HG02610 (cell line): ENCODE results near the gene FGFR2.

Experiments used
- ATAC-seq: cut with Tn5 transposase; IDR thresholded peaks from one replicate; pipeline ENCODE4 v1.9.1; 2021; ENCODE audit warnings: mild to moderate bottlenecking, moderate library complexity; ENCODE audit not compliant: unreplicated experiment

The FGFR2 gene

DNA sequence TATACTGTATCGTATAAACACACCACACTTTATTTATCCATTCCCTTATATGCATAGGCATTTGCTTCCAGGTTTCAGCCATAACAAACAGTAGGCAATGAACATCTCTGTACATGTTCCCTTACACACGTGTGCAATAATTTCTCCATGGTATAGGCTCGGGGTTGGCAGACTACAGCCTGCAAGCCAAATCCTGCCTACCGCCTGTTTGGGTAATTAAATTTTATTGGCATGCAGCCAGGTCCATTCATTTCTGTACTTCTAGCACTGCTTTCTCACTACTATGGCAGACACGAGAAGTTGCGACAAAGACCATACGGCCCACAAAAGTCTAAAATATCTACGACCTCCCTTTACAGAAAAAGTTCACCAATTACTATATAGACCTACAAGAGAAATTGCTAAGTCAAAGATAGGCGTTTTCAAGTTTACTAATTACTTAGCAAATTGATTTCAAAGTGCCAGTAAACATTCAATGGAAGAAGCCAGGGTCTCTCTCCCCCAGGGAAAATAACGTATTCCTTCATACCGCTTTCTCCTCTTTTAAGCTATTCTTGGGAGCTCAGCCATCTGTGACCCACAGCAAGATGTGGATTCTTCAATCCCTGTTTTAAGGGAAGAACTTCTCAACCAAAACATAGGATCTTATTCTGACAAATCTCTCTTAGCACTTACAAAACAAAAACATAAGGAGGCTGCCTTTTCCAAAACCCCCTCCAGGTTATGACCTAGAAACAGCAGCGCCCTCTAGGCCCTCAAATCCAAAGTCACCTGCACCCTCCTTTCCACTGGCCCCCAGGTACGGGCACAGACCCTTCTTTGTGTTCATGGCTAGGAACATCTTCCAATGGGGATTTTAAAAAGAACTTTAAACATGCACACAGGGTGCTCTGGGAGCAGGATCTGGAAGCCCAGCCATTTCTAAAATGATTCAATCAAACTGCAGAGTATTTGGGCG, 100.5 kb downstream of the FGFR2 start:
- ATAC-seq = no peak

GRCh38 chr10:121495719-121496118, 102.5 kb downstream of the FGFR2 start:
- no peak for ATAC-seq

- ATAC-seq = no peak
Observed at GRCh38 chr10:121494296-121494695, 103.9 kb downstream of the FGFR2 start.

DNA sequence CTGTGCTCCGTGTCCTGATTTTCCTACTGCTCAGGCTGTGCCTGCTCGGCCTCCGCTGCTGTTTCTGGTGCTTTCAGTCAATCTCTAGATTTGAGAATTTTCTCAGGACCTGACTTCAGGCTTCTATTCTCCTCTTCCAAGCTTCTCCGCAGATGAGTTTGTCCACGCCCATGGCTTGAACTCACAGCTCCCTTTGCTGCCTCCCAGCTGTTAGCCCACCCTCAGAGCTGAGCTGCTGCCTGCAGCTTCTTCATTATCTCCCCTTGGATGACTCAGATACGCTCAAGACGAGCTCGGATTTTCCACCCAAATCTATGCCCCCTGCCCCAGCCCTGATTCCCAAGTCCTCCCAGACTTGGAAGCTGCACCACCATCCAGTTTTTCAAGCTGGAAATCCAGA, 104.7 kb downstream of the FGFR2 start:
- no peak for ATAC-seq

GRCh38 chr10:121490871-121491519, 107.2 kb downstream of the FGFR2 start:
- ATAC-seq = no peak

GRCh38 chr10:121485436-121486139, 112.7 kb downstream of the FGFR2 start:
- ATAC-seq = no peak

DNA sequence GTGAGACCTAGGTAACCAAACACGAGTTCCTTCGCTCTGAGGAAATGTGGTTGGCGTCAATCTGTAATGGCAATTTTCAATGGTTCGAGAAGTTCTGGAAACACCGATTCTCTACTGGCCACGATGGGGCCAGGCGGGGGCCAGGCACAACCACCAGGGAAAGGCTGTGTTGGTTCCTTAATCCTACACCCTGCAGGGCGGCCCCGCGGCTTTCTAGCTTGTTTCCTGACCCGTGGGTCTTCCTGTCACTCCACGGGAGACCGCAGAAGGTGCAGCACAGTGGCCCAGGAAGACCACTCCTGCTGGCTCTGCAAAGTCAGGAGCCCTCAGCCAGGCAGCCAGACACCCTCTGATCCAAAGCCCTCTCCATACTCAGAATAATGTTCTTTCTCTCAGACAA, 113.4 kb downstream of the FGFR2 start:
- ATAC-seq = no peak

DNA sequence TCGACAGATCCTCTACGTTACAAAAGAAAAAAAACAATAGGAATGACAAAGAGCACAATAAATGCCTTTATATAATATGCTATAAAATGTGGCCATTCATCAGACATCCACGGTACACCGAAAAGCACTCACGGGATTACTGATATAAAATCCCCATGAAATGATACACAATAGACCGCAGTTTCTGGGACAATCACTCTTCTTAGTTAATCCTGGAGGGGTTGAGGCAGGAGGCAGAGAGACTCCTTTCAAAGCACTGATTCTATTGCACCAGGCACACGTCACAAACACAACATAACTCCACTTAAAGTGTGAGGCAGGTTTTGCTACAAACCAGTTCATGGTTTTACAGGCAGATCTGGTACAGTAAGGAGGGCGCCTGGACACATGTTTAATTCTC, 113.8 kb downstream of the FGFR2 start:
- ATAC-seq = no peak

DNA sequence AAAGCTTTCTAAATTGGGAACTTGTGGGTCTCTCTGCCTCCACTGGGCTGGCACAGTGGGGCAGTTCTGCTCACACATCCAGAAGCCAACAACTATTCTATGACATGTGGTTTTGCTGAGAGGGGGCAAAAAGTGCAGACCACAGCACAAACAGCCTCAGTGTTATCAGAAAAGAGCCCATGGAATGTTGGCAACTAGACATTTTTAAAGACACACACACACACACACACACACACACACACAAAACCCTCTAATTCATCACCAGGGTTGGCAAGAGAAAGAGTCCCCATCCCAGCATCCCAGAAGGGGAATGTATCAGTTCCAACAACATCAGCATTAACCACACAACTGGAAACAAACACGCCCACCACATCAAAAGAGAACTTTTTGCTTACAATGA, 117.1 kb downstream of the FGFR2 start:
- no peak for ATAC-seq

DNA sequence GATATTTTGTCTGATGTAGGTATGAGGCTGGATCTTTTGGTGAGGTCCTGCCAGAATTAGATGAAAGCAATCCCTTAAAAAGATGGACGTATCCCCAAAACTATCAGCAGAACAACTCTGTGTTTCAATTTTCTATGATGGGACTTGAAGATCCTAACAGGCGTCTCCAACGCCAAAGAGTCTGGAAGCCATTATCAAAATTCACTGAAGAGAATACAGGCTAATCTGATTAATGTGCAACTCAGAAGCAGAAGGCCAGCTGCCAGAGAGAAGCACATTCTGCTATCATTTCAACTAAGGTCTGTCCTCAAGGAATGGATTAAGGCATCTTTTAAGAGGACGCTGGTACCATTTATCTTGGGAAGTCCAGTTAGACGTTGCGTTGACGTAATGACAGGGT, 119.7 kb downstream of the FGFR2 start:
- ATAC-seq = no peak

DNA sequence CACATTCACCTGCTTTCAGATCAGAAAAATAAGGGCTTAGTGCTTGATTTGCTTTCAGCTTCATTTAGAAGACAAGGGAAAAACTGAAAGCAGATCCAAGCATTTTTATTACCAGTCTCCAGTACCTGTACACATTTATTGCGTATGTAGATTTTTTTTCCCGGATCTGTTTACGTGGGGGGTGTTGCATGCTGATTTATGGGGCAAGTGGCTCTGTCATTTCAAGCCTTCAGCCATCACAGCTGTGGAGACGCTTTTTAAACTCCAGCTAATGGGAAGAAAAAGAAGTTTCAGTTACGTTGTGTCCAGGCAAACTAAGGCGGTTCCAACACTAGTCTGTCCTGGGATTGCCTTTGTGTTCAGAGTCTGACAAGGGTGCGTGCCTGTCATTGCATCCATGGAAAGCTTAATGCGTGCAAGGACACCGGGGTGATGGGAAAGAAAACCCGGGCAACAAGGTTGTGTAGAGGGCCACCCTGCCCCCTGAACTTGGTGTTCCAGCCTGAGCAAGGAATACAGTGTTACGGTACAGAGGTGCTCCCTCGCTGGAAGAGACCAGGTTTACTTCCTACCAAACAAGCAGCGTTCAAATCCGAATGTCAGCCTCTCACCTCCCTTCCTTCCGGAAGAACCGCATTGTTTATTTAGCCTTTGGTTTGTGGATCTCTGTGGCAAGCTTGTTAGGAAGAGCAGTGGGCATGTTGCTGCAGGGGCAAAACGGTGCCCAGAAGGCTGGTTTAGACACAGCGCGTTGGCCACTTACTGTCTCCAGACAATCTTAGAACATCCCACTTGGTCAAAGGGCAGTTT, 128.2 kb downstream of the FGFR2 start:
- no peak for ATAC-seq

DNA sequence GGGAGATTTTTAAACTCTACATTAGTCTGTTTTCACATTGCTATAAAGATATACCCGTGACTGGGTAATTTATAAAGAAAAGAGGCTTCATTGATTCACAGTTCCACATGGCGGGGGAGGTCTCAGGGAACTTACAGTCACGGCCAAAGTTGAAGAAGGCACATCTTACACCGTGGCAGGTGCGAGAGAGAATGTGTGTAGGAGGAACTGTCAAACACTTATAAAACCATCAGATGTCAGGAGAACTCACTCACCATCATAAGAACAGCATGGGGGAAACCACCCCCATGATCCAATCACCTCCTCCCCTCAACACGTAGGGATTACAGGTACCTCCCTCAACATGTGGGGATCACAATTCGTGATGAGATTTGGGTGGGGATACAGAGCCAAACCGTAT, 129.5 kb downstream of the FGFR2 start:
- ATAC-seq = no peak

- no peak for ATAC-seq
Observed at GRCh38 chr10:121466424-121466823, 131.8 kb downstream of the FGFR2 start.

GRCh38 chr10:121465215-121465614, 133.0 kb downstream of the FGFR2 start:
- ATAC-seq = no peak

DNA sequence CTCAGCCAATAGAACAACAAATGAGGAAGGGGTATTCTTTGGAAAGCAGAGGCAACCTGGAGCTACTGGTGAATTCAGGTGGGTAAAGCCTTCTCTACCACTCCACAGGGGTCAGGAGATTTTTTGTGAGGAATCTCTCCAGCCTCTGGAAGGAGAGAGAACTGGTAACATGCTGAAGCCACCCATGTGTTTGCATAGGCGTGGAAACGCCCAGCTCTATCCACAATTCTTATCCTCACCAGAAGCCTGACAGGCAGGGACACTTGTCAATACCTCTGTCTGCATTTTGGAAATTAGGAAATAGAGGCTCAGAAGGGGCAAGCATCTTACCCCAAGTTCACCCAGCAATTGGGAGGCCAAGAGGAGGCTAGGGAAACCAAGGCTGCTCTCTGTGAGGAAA, 133.7 kb downstream of the FGFR2 start:
- no peak for ATAC-seq

DNA sequence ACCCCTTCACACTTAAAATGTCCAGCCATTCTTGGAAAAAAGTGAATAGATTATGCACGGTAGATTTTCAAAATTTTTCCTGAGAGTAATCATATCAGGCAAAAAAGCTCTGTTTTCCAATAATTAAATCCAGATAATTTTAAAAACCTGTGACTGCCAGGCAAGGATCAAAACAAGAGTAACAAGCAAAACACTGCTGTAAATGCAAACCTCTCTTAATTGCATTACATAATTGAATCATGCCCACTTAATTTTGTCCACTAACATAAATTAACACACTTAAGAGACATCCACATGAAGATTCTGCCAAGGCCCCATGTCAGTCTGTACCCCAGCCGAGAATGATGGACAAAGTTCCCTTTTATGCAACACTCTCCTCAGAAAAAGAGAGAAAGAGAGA, 135.3 kb downstream of the FGFR2 start:
- ATAC-seq = no peak

- no peak for ATAC-seq
Observed at GRCh38 chr10:121462281-121462680, 136.0 kb downstream of the FGFR2 start.

GRCh38 chr10:121461307-121461706, 136.9 kb downstream of the FGFR2 start:
- ATAC-seq = no peak

GRCh38 chr10:121460733-121461132, 137.5 kb downstream of the FGFR2 start:
- ATAC-seq = no peak

DNA sequence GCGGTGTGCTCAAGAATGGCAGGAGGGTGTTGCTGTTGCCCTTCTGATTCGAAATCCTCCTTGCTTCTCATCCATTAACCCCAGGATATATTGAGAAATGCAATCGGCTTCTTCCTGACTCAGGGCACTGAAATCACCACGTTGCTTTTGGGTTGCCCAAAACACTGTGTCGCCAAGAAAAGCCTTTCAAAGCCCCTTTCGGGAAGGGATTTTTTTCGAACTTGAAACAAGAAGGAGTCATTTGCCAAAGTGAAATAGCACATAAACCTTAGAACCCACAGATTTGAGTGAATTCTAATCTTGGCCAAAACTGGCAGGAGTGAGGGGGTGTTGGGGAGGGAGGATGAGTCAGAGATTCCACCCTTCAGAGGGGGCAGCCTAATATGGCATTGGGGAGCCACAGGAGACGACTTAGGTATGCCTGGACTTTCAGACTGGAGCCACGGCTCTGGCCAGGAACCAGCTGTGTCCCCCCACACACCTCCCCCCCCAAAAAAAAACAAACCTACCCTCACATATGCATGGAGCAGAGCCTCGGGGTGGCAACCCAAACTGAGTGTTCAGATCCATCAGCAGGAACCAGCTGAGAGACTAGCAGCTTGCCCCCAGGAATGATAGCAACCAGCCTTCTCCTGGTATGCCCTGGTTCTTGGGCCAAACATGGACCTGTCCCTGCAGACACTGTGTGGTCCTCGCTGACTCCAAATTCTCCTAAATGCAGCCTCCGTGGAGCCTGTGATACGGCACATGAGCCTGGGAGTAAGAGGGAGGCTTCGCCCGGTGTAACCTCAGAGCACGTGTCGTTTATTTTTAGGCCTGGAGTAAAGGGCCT, 138.4 kb downstream of the FGFR2 start:
- no peak for ATAC-seq
